Neutrophil (primary cell): ENCODE data around the gene ZNF665.

ENCODE experiments used
- H3K27ac ChIP-seq: fragments of 200-600 bp; sonication (generic); 2 replicates; pipeline ENCODE4 v1.5.1; 2016; ENCODE audit warnings: mild to moderate bottlenecking, moderate library complexity
- H3K27me3 ChIP-seq: fragments of 200-600 bp; sonication (generic); 2 replicates; pipeline ENCODE4 v1.6.0; 2016; ENCODE audit warnings: mild to moderate bottlenecking
- H3K36me3 ChIP-seq: fragments of 200-600 bp; sonication (generic); 2 replicates; pipeline ENCODE4 v1.5.1; 2017
- H3K4me1 ChIP-seq, 2 experiments: fragments of 200-600 bp in 1 of 2; sonication (generic) in 1 of 2; 1 replicate in 1 of 2; 2 replicates in 1 of 2; pipeline versions ENCODE4 v1.5.1 to v1.6.1; 2013 to 2016; ENCODE audit warnings: low read depth in 1 of 2, low read length in 1 of 2, mild to moderate bottlenecking in 1 of 2, moderate library complexity in 1 of 2; ENCODE audit not compliant: control insufficient read depth in 1 of 2, insufficient read depth in 1 of 2
- H3K4me3 ChIP-seq, 2 experiments: fragments of 200-600 bp in 1 of 2; sonication (generic) in 1 of 2; 1 replicate in 1 of 2; 2 replicates in 1 of 2; pipeline ENCODE4 v1.5.1; 2013 to 2016; ENCODE audit warnings: low read depth in 1 of 2, low read length in 1 of 2, mild to moderate bottlenecking in 1 of 2, moderate library complexity in 1 of 2
- H3K9me3 ChIP-seq: fragments of 200-600 bp; sonication (generic); 2 replicates; pipeline ENCODE4 v1.5.1; 2016
- TF ChIP-seq, protein P1 (sequence below): fragments of 200-600 bp; sonication (generic); IDR thresholded peaks from 2 replicates; pipeline ENCODE4 v1.5.1; 2016; ENCODE audit warnings: antibody characterized with exemption

Gene ZNF665

DNA sequence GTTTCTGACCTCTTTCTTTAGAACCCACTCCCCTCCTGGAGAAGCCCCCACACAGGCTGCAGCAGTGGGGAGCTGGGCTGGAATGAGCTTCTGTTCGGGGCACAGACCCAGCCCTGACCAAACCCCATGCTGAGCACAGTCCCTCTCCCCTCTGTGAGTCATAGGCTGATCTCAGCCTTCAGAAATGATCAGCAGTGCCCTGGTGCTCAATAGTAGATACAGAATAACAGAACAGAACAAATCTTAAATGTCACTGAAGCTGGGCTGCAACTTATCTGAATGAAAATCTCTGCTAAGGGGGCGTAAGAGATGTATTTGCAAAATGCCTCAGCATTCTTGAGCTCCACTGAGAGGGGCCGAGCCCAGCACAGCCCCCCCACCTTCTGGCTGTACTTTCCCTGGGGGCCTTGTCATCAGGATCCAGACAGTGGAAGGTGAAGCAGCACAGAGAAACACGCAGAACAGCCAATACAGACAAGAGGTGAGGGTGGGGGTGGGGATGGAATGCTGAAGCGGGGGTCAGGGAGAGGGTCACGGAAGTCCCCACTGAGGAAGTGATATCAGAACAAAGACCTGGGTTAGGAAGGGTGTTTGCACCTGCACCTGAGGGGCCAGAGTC is 9.9 kb downstream of the ZNF665 start:
- TF ChIP-seq, protein P1, sequence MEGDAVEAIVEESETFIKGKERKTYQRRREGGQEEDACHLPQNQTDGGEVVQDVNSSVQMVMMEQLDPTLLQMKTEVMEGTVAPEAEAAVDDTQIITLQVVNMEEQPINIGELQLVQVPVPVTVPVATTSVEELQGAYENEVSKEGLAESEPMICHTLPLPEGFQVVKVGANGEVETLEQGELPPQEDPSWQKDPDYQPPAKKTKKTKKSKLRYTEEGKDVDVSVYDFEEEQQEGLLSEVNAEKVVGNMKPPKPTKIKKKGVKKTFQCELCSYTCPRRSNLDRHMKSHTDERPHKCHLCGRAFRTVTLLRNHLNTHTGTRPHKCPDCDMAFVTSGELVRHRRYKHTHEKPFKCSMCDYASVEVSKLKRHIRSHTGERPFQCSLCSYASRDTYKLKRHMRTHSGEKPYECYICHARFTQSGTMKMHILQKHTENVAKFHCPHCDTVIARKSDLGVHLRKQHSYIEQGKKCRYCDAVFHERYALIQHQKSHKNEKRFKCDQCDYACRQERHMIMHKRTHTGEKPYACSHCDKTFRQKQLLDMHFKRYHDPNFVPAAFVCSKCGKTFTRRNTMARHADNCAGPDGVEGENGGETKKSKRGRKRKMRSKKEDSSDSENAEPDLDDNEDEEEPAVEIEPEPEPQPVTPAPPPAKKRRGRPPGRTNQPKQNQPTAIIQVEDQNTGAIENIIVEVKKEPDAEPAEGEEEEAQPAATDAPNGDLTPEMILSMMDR = no peak
- Histone ChIP-seq H3K27me3 (no peaks in the 10 kb centered on the region), H3K36me3 (no peaks in the 10 kb centered on the region), H3K9me3 (no peaks in the 10 kb centered on the region), H3K4me3 (no peak overlapping the region), H3K4me1 (no peaks in the 10 kb centered on the region), H3K27ac (no peak overlapping the region)

DNA sequence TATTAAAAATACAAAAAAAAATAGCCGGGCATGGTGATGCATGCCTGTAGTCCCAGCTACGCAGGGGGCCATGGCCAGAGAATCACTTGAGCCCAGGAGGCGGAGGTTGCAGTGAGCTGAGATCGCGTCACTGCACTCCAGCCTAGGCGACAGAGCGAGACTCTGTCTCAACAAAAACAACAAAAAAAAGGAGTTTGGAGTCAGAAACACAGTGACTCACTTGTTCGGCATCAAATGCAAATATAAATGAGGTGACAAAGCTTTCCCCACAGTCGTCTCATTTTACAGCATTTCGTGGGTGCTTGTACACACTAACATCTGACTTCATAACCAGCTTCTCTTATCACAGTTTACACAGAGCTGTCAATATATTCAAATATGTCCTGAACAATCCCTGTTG is 11.0 kb downstream of the ZNF665 start:
- no peaks in the 10 kb centered on the region for H3K36me3 ChIP-seq
- H3K27me3 ChIP-seq = no peaks in the 10 kb centered on the region
- TF ChIP-seq, protein P1 = no peak
- H3K9me3 ChIP-seq = no peaks in the 10 kb centered on the region
- H3K4me3 ChIP-seq = no peak overlapping the region
- H3K4me1 ChIP-seq = no peaks in the 10 kb centered on the region
- no peak overlapping the region for H3K27ac ChIP-seq

DNA sequence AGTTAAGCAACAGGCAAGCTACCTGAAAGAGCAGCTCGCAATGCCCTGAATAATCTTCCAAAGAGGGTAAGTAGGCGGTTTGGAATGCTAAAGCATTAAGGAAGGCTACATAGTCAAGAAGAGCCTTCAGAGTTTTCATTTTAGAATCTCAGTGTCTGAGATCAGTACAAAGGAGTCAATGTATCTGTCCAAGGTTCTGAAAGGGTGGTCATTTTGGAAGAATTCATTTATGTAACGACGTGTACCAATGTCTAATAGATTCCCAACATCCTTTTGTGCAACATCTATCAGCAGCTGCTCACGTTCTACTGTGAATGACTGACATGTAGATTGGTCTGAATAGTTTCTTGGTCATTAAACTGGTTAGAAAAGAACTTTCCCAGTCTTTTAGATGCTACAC is 15.2 kb downstream of the ZNF665 start:
- TF ChIP-seq, protein P1 = no peak
- Histone ChIP-seq H3K4me3 (no peak overlapping the region), H3K9me3 (peaks cover 6% of the 10 kb centered on the region)

DNA sequence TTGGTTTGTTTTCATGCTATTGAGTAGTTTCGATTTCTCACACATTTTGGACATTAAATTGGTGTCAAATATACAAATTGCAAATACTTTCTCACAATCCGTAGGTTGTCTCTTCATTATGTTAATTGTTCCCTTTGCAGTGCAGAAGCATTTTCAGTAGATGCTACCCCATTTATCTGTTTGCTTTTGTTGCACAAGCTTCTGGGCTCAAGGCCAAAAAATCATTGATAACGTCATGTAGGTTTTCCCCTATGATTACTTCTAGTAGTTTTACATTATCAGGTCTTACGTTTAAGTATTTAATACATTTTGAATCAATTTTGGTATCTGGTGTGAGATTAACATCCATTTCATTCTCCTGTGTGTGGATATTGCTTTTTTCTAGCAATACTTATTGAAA is 20.3 kb downstream of the ZNF665 start:
- Histone ChIP-seq H3K9me3 (peaks cover 10% of the 10 kb centered on the region), H3K27me3 (no peaks in the 10 kb centered on the region), H3K36me3 (no peaks in the 10 kb centered on the region), H3K4me1 (no peaks in the 10 kb centered on the region), H3K4me3 (no peak overlapping the region), H3K27ac (no peak overlapping the region)
- TF ChIP-seq, protein P1 = no peak

More for the DNA sequence above, 15.2 kb downstream of the ZNF665 start:
- H3K27me3 ChIP-seq = no peaks in the 10 kb centered on the region
- no peaks in the 10 kb centered on the region for H3K4me1 ChIP-seq
- no peaks in the 10 kb centered on the region for H3K36me3 ChIP-seq
- H3K27ac ChIP-seq = no peak overlapping the region

DNA sequence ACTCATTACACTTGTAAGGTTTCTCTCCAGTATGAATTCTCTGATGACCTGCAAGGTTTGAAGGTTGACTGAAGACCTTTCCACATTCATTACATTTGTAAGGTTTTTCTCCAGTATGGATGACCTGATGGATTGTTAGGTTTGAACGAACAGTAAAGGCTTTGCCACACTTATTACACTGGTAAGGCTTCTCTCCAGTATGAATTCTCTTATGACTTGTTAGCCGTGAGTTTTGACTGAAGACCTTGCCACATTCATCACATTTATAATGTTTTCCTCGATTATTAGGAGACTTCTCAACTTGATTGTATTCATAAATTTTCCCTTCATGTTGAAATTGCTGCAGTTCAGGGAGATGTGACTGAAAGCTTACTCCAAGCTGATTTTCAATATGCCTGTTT is 27.5 kb downstream of the ZNF665 start:
- TF ChIP-seq, protein P1 = no peak

DNA sequence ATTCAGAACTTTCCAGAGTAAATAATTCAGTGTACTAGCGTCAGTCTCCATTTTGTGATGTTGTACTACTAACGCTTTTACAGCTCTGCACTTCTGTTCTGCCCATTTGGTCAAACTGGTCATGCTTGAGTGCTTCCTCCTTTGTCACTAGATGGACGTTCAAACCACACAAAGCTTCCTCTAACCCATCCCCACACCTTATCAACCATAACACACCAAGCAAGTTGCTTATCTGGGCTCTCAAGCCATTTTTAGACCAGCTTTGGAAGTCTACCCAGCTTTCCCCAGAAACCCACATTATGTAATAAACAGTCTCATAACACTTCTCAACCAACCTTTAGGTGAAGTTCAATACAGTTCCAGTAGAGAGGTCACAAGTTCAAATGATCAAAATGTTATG is 32.0 kb downstream of the ZNF665 start:
- Histone ChIP-seq H3K4me1 (peaks cover 10 to 11% of the 10 kb centered on the region in 2 experiments), H3K4me3 (no peak overlapping the region), H3K9me3 (peaks cover 20% of the 10 kb centered on the region), H3K36me3 (no peaks in the 10 kb centered on the region), H3K27ac (no peak overlapping the region), H3K27me3 (peaks cover 21% of the 10 kb centered on the region)
- TF ChIP-seq, protein P1 = no peak

More for the DNA sequence above, 27.5 kb downstream of the ZNF665 start:
- no peak overlapping the region for H3K4me3 ChIP-seq
- H3K9me3 ChIP-seq = peaks cover 24% of the 10 kb centered on the region
- no peaks in the 10 kb centered on the region for H3K27me3 ChIP-seq
- no peaks in the 10 kb centered on the region for H3K36me3 ChIP-seq
- H3K27ac ChIP-seq = no peak overlapping the region
- H3K4me1 ChIP-seq = no peaks in the 10 kb centered on the region
